Measurements from ENCODE around the gene NCK1. TPM values are rescaled to one million over a fixed set of nuclear protein-coding genes. Genes with fewer than 3 reads are reported as not detected.

NCK1 gene
- total and polyA plus RNA-seq, 2 of the 13 experiments (the other 11 are each of a cell fraction or from before 2014, with no cell fraction given) = 14.7 to 30.4 TPM

DNA sequence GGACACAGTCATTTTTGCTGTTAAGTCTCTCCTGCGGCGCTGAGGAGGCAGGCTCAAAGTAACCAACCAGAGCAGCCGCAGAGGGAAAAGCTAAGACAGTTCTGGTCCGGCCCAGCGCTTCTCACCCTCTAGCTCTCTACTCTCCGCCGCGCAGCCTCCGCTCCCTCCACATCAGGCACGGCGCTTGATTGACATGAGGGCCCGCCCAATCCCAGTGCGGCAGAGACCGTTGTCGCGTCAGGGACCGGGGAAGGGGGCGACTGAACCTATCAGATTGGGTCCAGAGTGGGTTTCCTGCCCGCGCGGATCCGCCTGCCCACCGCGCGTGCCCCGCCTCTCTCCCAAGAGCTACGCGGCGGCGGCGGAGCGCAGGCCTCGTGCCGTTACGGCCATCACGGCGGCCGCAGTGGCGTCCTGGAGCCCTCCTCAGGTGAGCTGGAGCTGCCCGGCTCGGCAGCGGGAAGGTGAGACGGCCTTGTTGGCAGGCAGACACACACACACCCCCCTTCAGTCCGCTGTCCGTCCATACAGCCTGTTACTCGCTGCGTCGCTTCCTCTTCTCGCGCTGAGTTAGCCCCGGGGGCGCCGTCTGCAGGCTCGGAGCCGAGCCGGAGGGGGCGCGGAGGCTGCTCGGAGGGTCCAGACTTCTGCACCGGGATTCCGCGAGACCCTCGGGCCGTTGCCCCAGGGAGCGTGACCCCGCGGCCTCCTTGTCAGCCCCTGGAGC lies at the start of gene NCK1 (continued):
- TF ChIP-seq ZFP36L1 (CRISPR knock-in tag; IDR thresholded peaks at IDR 0.05) = peak; percentile 14; the same call in 1 of the 2 replicates
- no peak for TF ChIP-seq ZNF225 (CRISPR knock-in tag; IDR thresholded peaks at IDR 0.05)
- TF ChIP-seq SIX1 (CRISPR knock-in tag; IDR thresholded peaks at IDR 0.05; ENCODE audit: borderline replicate concordance) = no peak
- no peak; the same call in 1 of the 2 replicates for TF ChIP-seq JDP2 (CRISPR knock-in tag; IDR thresholded peaks at IDR 0.05; ENCODE audit: borderline replicate concordance)
- TF ChIP-seq CHD2 (IDR thresholded peaks at IDR 0.05; ENCODE audit: low read depth, low read length) = no peak; the same call in none of the 2 replicates
- TF ChIP-seq MAFG (CRISPR knock-in tag; IDR thresholded peaks at IDR 0.05) = no peak
- TF ChIP-seq ZSCAN21 (CRISPR knock-in tag; IDR thresholded peaks at IDR 0.05; ENCODE audit: borderline replicate concordance) = peak; percentile 93
- no peak; the same call in 1 of the 2 replicates for TF ChIP-seq MAF1 (CRISPR knock-in tag; IDR thresholded peaks at IDR 0.05; ENCODE audit: borderline replicate concordance)
- peak; percentile 97 for TF ChIP-seq ZNF747 (CRISPR knock-in tag; IDR thresholded peaks at IDR 0.05; ENCODE audit: borderline replicate concordance)
- TF ChIP-seq ZNF773 (CRISPR knock-in tag; IDR thresholded peaks at IDR 0.05; ENCODE audit: borderline replicate concordance) = peak; percentile 73; the same call in 1 of the 2 replicates
- no peak for TF ChIP-seq SOX6 (IDR thresholded peaks at IDR 0.05)
- peak; percentile 73 for TF ChIP-seq SOX6 (CRISPR knock-in tag; IDR thresholded peaks at IDR 0.05)
- TF ChIP-seq SMAD3 (CRISPR knock-in tag; IDR thresholded peaks at IDR 0.05) = no peak
- TF ChIP-seq, protein P1, sequence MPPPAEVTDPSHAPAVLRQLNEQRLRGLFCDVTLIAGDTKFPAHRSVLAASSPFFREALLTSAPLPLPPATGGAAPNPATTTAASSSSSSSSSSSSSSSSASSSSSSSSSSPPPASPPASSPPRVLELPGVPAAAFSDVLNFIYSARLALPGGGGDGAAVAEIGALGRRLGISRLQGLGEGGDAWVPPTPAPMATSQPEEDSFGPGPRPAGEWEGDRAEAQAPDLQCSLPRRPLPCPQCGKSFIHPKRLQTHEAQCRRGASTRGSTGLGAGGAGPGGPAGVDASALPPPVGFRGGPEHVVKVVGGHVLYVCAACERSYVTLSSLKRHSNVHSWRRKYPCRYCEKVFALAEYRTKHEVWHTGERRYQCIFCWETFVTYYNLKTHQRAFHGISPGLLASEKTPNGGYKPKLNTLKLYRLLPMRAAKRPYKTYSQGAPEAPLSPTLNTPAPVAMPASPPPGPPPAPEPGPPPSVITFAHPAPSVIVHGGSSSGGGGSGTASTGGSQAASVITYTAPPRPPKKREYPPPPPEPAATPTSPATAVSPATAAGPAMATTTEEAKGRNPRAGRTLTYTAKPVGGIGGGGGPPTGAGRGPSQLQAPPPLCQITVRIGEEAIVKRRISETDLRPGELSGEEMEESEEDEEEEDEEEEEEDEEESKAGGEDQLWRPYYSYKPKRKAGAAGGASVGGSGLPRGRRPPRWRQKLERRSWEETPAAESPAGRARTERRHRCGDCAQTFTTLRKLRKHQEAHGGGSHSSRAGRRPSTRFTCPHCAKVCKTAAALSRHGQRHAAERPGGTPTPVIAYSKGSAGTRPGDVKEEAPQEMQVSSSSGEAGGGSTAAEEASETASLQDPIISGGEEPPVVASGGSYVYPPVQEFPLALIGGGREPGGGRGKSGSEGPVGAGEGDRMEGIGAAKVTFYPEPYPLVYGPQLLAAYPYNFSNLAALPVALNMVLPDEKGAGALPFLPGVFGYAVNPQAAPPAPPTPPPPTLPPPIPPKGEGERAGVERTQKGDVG (CRISPR knock-in tag; IDR thresholded peaks at IDR 0.05; ENCODE audit: borderline replicate concordance) = peak; percentile 26; the same call in 1 of the 2 replicates
- TF ChIP-seq AHR (CRISPR knock-in tag; IDR thresholded peaks at IDR 0.05) = peak; percentile 22; the same call in 1 of the 2 replicates
- 0 out of 2 replicates have a peak, but pooled peaks have one; percentile 69 for TF ChIP-seq REL (CRISPR knock-in tag; conservative IDR thresholded peaks at IDR 0.05)
- TF ChIP-seq, protein P2, sequence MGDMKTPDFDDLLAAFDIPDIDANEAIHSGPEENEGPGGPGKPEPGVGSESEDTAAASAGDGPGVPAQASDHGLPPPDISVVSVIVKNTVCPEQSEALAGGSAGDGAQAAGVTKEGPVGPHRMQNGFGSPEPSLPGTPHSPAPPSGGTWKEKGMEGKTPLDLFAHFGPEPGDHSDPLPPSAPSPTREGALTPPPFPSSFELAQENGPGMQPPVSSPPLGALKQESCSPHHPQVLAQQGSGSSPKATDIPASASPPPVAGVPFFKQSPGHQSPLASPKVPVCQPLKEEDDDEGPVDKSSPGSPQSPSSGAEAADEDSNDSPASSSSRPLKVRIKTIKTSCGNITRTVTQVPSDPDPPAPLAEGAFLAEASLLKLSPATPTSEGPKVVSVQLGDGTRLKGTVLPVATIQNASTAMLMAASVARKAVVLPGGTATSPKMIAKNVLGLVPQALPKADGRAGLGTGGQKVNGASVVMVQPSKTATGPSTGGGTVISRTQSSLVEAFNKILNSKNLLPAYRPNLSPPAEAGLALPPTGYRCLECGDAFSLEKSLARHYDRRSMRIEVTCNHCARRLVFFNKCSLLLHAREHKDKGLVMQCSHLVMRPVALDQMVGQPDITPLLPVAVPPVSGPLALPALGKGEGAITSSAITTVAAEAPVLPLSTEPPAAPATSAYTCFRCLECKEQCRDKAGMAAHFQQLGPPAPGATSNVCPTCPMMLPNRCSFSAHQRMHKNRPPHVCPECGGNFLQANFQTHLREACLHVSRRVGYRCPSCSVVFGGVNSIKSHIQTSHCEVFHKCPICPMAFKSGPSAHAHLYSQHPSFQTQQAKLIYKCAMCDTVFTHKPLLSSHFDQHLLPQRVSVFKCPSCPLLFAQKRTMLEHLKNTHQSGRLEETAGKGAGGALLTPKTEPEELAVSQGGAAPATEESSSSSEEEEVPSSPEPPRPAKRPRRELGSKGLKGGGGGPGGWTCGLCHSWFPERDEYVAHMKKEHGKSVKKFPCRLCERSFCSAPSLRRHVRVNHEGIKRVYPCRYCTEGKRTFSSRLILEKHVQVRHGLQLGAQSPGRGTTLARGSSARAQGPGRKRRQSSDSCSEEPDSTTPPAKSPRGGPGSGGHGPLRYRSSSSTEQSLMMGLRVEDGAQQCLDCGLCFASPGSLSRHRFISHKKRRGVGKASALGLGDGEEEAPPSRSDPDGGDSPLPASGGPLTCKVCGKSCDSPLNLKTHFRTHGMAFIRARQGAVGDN (CRISPR knock-in tag; IDR thresholded peaks at IDR 0.05) = peak; percentile 98
- peak; percentile 82 for TF ChIP-seq ZNF792 (CRISPR knock-in tag; IDR thresholded peaks at IDR 0.05)
- peak; percentile 84; the same call in 1 of the 2 replicates for TF ChIP-seq RARG (CRISPR knock-in tag; IDR thresholded peaks at IDR 0.05; ENCODE audit: low read depth)
- TF ChIP-seq, protein P3, sequence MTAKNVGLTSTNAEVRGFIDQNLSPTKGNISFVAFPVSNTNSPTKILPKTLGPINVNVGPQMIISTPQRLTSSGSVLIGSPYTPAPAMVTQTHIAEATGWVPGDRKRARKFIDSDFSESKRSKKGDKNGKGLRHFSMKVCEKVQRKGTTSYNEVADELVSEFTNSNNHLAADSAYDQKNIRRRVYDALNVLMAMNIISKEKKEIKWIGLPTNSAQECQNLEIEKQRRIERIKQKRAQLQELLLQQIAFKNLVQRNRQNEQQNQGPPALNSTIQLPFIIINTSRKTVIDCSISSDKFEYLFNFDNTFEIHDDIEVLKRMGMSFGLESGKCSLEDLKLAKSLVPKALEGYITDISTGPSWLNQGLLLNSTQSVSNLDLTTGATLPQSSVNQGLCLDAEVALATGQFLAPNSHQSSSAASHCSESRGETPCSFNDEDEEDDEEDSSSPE (CRISPR knock-in tag; IDR thresholded peaks at IDR 0.05) = peak; percentile 83
- TF ChIP-seq SNRNP70 (IDR thresholded peaks at IDR 0.05; ENCODE audit: low read depth, low read length) = no peak
- TF ChIP-seq SATB2 (CRISPR knock-in tag; IDR thresholded peaks at IDR 0.05) = 0 out of 2 replicates have a peak, but pooled peaks have one; percentile 53
